HG02973 (cell line): ENCODE results near the gene GPAT3.

Experiments
- ATAC-seq: cut with Tn5 transposase; IDR thresholded peaks from one replicate; pipeline ENCODE4 v1.9.1; 2021; ENCODE audit warnings: moderate library complexity; ENCODE audit not compliant: unreplicated experiment

The GPAT3 gene

GRCh38 chr4:83639849-83640493, 104.1 kb downstream of the GPAT3 start:
- ATAC-seq: peak; percentile 61

- no peak for ATAC-seq
These were observed 107.1 kb downstream of the GPAT3 start for GRCh38 chr4:83643036-83643435.

GRCh38 chr4:83644677-83645659, 109.1 kb downstream of the GPAT3 start:
- peak; percentile 75 for ATAC-seq

GRCh38 chr4:83646538-83647239, 110.8 kb downstream of the GPAT3 start:
- no peak for ATAC-seq

- no peak for ATAC-seq
These were observed 115.9 kb downstream of the GPAT3 start for GRCh38 chr4:83651846-83652245.
